Rectal smooth muscle tissue (tissue), 1 donor: ENCODE results near the gene CSNK1G1.

Experiments
- H3K27ac ChIP-seq: one replicate; pipeline ENCODE4 v1.7.0; 2013; ENCODE audit warnings: low read depth, low read length, inconsistent platforms
- H3K27me3 ChIP-seq: one replicate; pipeline ENCODE4 v1.7.0; 2013; ENCODE audit warnings: low read length; ENCODE audit not compliant: control insufficient read depth, insufficient read depth
- H3K36me3 ChIP-seq: one replicate; pipeline ENCODE4 v1.7.0; 2013; ENCODE audit warnings: low read length; ENCODE audit not compliant: control insufficient read depth, insufficient read depth
- H3K4me1 ChIP-seq: one replicate; pipeline ENCODE4 v1.7.0; 2013; ENCODE audit warnings: low read length; ENCODE audit not compliant: control insufficient read depth, insufficient read depth
- H3K4me3 ChIP-seq: one replicate; pipeline ENCODE4 v1.7.0; 2013; ENCODE audit warnings: low read length
- H3K9ac ChIP-seq: one replicate; pipeline ENCODE4 v1.7.0; 2013; ENCODE audit warnings: low read length

The CSNK1G1 gene

GRCh38 chr15:64315216-64315615, 40.8 kb downstream of the CSNK1G1 start:
- no peak overlapping the region for H3K9ac ChIP-seq
- no peaks in the 10 kb centered on the region for H3K27me3 ChIP-seq
- H3K36me3 ChIP-seq: no peaks in the 10 kb centered on the region
- peaks cover 5% of the 10 kb centered on the region for H3K4me1 ChIP-seq
- H3K27ac ChIP-seq: peak overlapping the region; percentile 51
- no peak overlapping the region for H3K4me3 ChIP-seq

GRCh38 chr15:64314456-64314855, 41.5 kb downstream of the CSNK1G1 start:
- no peaks in the 10 kb centered on the region for H3K27me3 ChIP-seq
- H3K9ac ChIP-seq: no peak overlapping the region
- no peaks in the 10 kb centered on the region for H3K36me3 ChIP-seq
- no peak overlapping the region for H3K4me3 ChIP-seq
- H3K4me1 ChIP-seq: peaks cover 5% of the 10 kb centered on the region
- H3K27ac ChIP-seq: no peak overlapping the region

GRCh38 chr15:64311566-64311965, 44.4 kb downstream of the CSNK1G1 start:
- no peak overlapping the region for H3K9ac ChIP-seq
- no peaks in the 10 kb centered on the region for H3K36me3 ChIP-seq
- H3K27ac ChIP-seq: no peak overlapping the region
- H3K4me3 ChIP-seq: no peak overlapping the region
- H3K4me1 ChIP-seq: peaks cover 5% of the 10 kb centered on the region
- H3K27me3 ChIP-seq: no peaks in the 10 kb centered on the region

DNA sequence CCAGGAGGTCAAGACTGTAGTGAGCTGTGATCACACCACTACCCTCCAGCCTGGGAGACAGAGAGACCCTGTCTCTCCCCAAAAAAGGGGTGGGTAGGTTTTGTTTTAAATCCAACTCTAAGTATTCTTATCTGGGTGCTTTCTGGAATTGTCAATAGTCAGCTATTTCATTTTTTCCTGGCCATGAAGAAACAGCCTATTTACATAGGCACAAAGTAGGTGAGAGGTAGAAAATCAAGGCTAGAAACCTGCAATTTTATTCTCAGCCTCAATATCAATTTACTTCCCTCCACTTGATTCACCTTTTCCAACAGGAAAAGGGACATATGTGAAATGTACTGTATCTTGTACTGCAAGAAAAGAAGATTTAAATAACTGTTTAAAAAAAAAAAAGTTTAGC, 45.9 kb downstream of the CSNK1G1 start:
- Histone ChIP-seq H3K36me3 (no peaks in the 10 kb centered on the region), H3K4me3 (no peak overlapping the region), H3K27me3 (no peaks in the 10 kb centered on the region), H3K4me1 (no peaks in the 10 kb centered on the region), H3K9ac (no peak overlapping the region), H3K27ac (no peak overlapping the region)

- Histone ChIP-seq H3K4me1 (no peaks in the 10 kb centered on the region), H3K27ac (no peak overlapping the region), H3K36me3 (no peaks in the 10 kb centered on the region), H3K4me3 (no peak overlapping the region), H3K9ac (no peak overlapping the region), H3K27me3 (no peaks in the 10 kb centered on the region)
Measured at GRCh38 chr15:64305261-64305660, 50.7 kb downstream of the CSNK1G1 start.

GRCh38 chr15:64289550-64289949, 66.4 kb downstream of the CSNK1G1 start:
- H3K27ac ChIP-seq: no peak overlapping the region
- no peak overlapping the region for H3K4me3 ChIP-seq
- no peak overlapping the region for H3K9ac ChIP-seq
- H3K36me3 ChIP-seq: no peaks in the 10 kb centered on the region
- H3K27me3 ChIP-seq: no peaks in the 10 kb centered on the region
- no peaks in the 10 kb centered on the region for H3K4me1 ChIP-seq

DNA sequence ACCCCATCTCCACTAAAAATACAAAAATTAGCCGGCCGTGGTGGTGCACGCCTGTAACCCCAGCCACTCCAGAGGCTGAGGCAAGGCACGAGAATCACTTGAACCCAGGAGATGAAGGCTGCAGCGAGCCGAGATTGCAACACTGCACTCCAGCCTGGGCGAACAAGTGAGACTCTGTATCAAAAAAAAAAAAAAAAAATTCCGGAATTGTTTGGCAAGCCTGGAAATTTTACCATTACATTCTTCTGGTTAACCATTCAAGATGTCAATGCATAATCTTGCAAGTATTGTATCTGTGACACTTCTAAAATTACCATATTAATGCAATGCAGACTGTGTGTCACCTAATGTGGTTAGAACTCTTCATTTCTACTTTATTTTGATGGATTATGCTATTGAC, 67.0 kb downstream of the CSNK1G1 start:
- no peaks in the 10 kb centered on the region for H3K4me1 ChIP-seq
- no peaks in the 10 kb centered on the region for H3K36me3 ChIP-seq
- no peak overlapping the region for H3K4me3 ChIP-seq
- H3K27ac ChIP-seq: no peak overlapping the region
- no peaks in the 10 kb centered on the region for H3K27me3 ChIP-seq
- H3K9ac ChIP-seq: no peak overlapping the region

GRCh38 chr15:64288577-64288976, 67.4 kb downstream of the CSNK1G1 start:
- H3K9ac ChIP-seq: no peak overlapping the region
- no peak overlapping the region for H3K4me3 ChIP-seq
- H3K36me3 ChIP-seq: no peaks in the 10 kb centered on the region
- no peaks in the 10 kb centered on the region for H3K27me3 ChIP-seq
- no peak overlapping the region for H3K27ac ChIP-seq
- H3K4me1 ChIP-seq: no peaks in the 10 kb centered on the region

DNA sequence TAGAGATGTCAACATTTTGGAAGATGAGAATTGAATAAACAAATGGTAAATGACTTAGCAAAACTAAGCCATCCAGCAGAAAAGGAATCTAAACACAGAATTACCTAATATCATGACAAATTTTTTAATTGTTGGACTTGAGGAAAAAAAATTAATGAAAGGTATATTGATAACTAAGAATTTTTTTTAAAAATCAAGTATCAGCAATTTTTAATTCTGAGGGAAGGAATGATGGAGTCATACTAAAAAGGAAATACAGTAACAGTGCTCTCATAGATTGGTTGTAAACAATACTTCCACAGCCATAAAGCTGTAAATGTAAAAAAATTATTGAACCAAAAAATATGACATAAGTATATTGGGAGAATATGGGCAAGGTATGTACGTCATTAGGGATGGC, 68.0 kb downstream of the CSNK1G1 start:
- no peaks in the 10 kb centered on the region for H3K36me3 ChIP-seq
- H3K4me1 ChIP-seq: no peaks in the 10 kb centered on the region
- no peak overlapping the region for H3K9ac ChIP-seq

DNA sequence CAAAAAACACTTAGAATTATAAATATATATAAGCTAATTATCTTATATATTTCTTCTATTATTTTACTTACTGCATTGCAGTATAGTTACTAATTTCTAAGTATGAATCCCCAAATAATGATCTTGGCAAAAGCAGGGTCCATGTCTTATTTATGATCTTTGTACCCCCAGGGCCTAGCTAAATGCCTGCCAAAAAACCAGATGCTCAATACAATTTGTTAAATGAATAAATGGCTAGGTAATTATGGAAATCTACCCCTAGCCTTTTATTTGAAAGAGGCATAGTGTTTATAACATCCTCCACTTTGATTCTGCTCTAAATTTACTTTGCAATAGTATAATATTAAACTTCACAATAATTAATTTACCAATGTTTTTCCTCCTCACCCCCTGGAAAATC, 69.5 kb downstream of the CSNK1G1 start:
- H3K27ac ChIP-seq: no peak overlapping the region
- H3K4me1 ChIP-seq: no peaks in the 10 kb centered on the region
- H3K9ac ChIP-seq: no peak overlapping the region
- H3K36me3 ChIP-seq: no peaks in the 10 kb centered on the region
- H3K4me3 ChIP-seq: no peak overlapping the region
- H3K27me3 ChIP-seq: no peaks in the 10 kb centered on the region

More for the DNA sequence above, 68.0 kb downstream of the CSNK1G1 start:
- H3K27ac ChIP-seq: no peak overlapping the region
- no peaks in the 10 kb centered on the region for H3K27me3 ChIP-seq
- H3K4me3 ChIP-seq: no peak overlapping the region

DNA sequence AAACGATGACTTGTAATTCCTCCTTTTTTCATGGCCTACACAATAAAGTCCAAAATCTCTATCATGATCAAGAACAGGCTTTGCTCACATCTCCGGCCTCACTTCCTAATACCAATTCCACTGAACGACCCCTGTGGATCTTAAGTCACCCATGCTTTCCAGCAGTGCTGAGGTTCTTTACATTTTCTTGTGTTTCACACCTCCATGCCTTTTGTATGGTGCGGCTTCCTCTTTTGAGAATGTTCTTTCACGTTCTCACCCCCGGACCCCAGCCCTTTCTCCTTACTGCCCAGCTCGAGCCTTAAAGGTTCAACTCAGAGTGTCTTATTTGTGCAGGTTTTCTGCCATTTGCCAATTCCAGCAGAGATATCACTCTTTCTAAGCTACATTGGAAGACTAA, 70.1 kb downstream of the CSNK1G1 start:
- Histone ChIP-seq H3K27ac (no peak overlapping the region), H3K4me1 (no peaks in the 10 kb centered on the region), H3K27me3 (no peaks in the 10 kb centered on the region), H3K36me3 (no peaks in the 10 kb centered on the region), H3K9ac (no peak overlapping the region), H3K4me3 (no peak overlapping the region)

DNA sequence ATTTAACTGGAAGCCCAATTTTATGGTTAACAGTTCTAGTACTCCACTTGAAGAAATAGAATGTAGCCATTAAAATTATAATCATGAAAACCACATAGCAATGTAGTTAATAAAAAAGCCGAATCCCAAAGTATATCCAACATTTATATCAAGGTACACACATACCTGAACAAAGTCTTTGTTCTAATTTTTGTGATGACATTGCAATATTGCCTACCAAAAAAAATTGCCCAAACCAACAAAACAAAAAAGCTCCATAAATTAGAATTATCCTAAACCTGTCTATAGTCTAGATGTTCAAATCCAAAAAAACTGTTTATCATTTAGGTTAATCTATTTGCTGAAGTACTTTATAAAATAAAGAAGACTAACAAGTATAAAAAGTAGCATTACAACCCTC, 70.8 kb downstream of the CSNK1G1 start:
- no peaks in the 10 kb centered on the region for H3K4me1 ChIP-seq
- no peaks in the 10 kb centered on the region for H3K27me3 ChIP-seq
- H3K9ac ChIP-seq: no peak overlapping the region
- H3K36me3 ChIP-seq: no peaks in the 10 kb centered on the region
- no peak overlapping the region for H3K27ac ChIP-seq
- H3K4me3 ChIP-seq: no peak overlapping the region

DNA sequence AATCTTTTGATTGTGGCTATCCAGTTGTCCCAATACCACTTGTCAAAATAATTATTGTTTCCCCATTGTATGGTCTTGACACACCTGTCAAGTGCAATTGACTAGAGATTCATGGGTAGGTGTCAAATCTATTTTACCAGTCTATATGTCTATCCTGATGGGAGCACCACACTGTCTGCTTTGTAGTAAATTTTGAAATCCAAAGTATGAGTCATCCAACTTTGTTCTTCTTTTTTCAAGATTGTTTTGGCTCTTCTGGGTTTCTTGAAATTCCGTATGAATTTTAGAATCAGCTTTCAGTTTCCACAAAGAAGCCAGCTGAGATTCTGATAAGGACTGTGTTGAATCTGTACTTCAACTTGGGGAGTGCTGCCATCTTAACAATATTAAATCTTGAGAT, 71.9 kb downstream of the CSNK1G1 start:
- H3K4me1 ChIP-seq: no peaks in the 10 kb centered on the region
- no peak overlapping the region for H3K9ac ChIP-seq
- H3K27ac ChIP-seq: no peak overlapping the region
- no peaks in the 10 kb centered on the region for H3K27me3 ChIP-seq
- H3K36me3 ChIP-seq: no peaks in the 10 kb centered on the region
- H3K4me3 ChIP-seq: no peak overlapping the region
